Ectodermal cell (in vitro differentiated cells): ENCODE measurements around the gene GDPD4.

Experiments
- H3K27ac ChIP-seq: 2 replicates; pipeline ENCODE4 v1.7.0; 2013; ENCODE audit warnings: mild to moderate bottlenecking, low read depth, low read length; ENCODE audit not compliant: insufficient read depth, poor library complexity, severe bottlenecking
- H3K27me3 ChIP-seq: 2 replicates; pipeline ENCODE4 v1.7.0; 2013; ENCODE audit warnings: mild to moderate bottlenecking, low read length; ENCODE audit not compliant: insufficient read depth, control insufficient read depth, poor library complexity, severe bottlenecking
- H3K36me3 ChIP-seq: one replicate; pipeline ENCODE4 v1.7.0; 2013; ENCODE audit warnings: low read length; ENCODE audit not compliant: control insufficient read depth, insufficient read depth
- H3K4me1 ChIP-seq: one replicate; pipeline ENCODE4 v1.7.0; 2013; ENCODE audit warnings: low read length; ENCODE audit not compliant: control insufficient read depth, insufficient read depth
- H3K4me3 ChIP-seq: 2 replicates; pipeline ENCODE4 v1.7.0; 2013; ENCODE audit warnings: low read depth, low read length, control low read depth; ENCODE audit not compliant: insufficient read depth
- H3K9me3 ChIP-seq: 2 replicates; pipeline ENCODE4 v1.7.0; 2013; ENCODE audit warnings: mild to moderate bottlenecking, low read length, moderate library complexity; ENCODE audit not compliant: control insufficient read depth
- WGBS, 2 experiments: methylation state at CpG; one replicate each; pipeline ENCODE4 v1.1.7; 2013; ENCODE audit warnings: missing lambda C conversion rate in 2 of 2; 5-methylcytosine and 5-hydroxymethylcytosine counted together

Gene GDPD4

GRCh38 chr11:77200351-77201268 lies 100.9 kb downstream of the GDPD4 start:
- no peak overlapping the region for H3K4me3 ChIP-seq
- no peaks in the 10 kb centered on the region for H3K4me1 ChIP-seq
- H3K27me3 ChIP-seq = no peaks in the 10 kb centered on the region
- no peaks in the 10 kb centered on the region for H3K36me3 ChIP-seq
- no peak overlapping the region for H3K27ac ChIP-seq
- WGBS, 2 experiments = 92 to 95% methylated on average over 12 of the region's 12 CpGs
- H3K9me3 ChIP-seq = no peaks in the 10 kb centered on the region

GRCh38 chr11:77199137-77199745 lies 102.2 kb downstream of the GDPD4 start:
- WGBS, 2 experiments = 94% methylated on average over 13 of the region's 13 CpGs
- no peak overlapping the region for H3K4me3 ChIP-seq
- no peak overlapping the region for H3K27ac ChIP-seq
- H3K36me3 ChIP-seq = no peaks in the 10 kb centered on the region
- no peaks in the 10 kb centered on the region for H3K27me3 ChIP-seq
- H3K4me1 ChIP-seq = no peaks in the 10 kb centered on the region
- H3K9me3 ChIP-seq = no peaks in the 10 kb centered on the region

- H3K4me3 ChIP-seq = no peak overlapping the region
- H3K4me1 ChIP-seq = no peaks in the 10 kb centered on the region
- H3K27ac ChIP-seq = no peak overlapping the region
- no peaks in the 10 kb centered on the region for H3K9me3 ChIP-seq
- no peaks in the 10 kb centered on the region for H3K27me3 ChIP-seq
- WGBS, 2 experiments = 87 to 88% methylated on average over 11 of the region's 11 CpGs
- H3K36me3 ChIP-seq = no peaks in the 10 kb centered on the region
These were observed 103.0 kb downstream of the GDPD4 start for GRCh38 chr11:77198440-77198849.

- no peaks in the 10 kb centered on the region for H3K27me3 ChIP-seq
- 91 to 93% methylated on average over 14 of the region's 14 CpGs for WGBS, 2 experiments
These were observed 103.7 kb downstream of the GDPD4 start for GRCh38 chr11:77197626-77198320.

GRCh38 chr11:77196961-77197360 lies 104.5 kb downstream of the GDPD4 start:
- WGBS, 2 experiments = 89 to 92% methylated on average over 8 of the region's 8 CpGs
- Histone ChIP-seq H3K9me3 (no peaks in the 10 kb centered on the region), H3K27me3 (no peaks in the 10 kb centered on the region), H3K4me1 (no peaks in the 10 kb centered on the region), H3K4me3 (no peak overlapping the region), H3K36me3 (no peaks in the 10 kb centered on the region), H3K27ac (no peak overlapping the region)

More at GRCh38 chr11:77197626-77198320, 103.7 kb downstream of the GDPD4 start:
- Histone ChIP-seq H3K4me1 (no peaks in the 10 kb centered on the region), H3K36me3 (no peaks in the 10 kb centered on the region), H3K4me3 (no peak overlapping the region), H3K9me3 (no peaks in the 10 kb centered on the region), H3K27ac (no peak overlapping the region)

- no peak overlapping the region for H3K27ac ChIP-seq
- no peaks in the 10 kb centered on the region for H3K27me3 ChIP-seq
- no peaks in the 10 kb centered on the region for H3K9me3 ChIP-seq
- no peaks in the 10 kb centered on the region for H3K4me1 ChIP-seq
- H3K4me3 ChIP-seq = no peak overlapping the region
- no peaks in the 10 kb centered on the region for H3K36me3 ChIP-seq
- WGBS, 2 experiments = 90 to 94% methylated on average over 16 of the region's 16 CpGs
These were observed 106.3 kb downstream of the GDPD4 start for GRCh38 chr11:77195071-77195755.

- Histone ChIP-seq H3K27ac (no peak overlapping the region), H3K4me3 (no peak overlapping the region), H3K4me1 (no peaks in the 10 kb centered on the region), H3K27me3 (no peaks in the 10 kb centered on the region), H3K36me3 (no peaks in the 10 kb centered on the region), H3K9me3 (no peaks in the 10 kb centered on the region)
- 94 to 95% methylated on average over 15 of the region's 15 CpGs for WGBS, 2 experiments
These were observed 107.3 kb downstream of the GDPD4 start for GRCh38 chr11:77193911-77194830.

GRCh38 chr11:77193167-77193566 lies 108.3 kb downstream of the GDPD4 start:
- Histone ChIP-seq H3K27me3 (no peaks in the 10 kb centered on the region), H3K27ac (no peak overlapping the region), H3K4me1 (no peaks in the 10 kb centered on the region), H3K36me3 (no peaks in the 10 kb centered on the region), H3K4me3 (no peak overlapping the region), H3K9me3 (no peaks in the 10 kb centered on the region)

GRCh38 chr11:77191823-77192495 lies 109.5 kb downstream of the GDPD4 start:
- Histone ChIP-seq H3K4me3 (no peak overlapping the region), H3K9me3 (no peaks in the 10 kb centered on the region), H3K36me3 (no peaks in the 10 kb centered on the region), H3K4me1 (no peaks in the 10 kb centered on the region), H3K27me3 (no peaks in the 10 kb centered on the region), H3K27ac (no peak overlapping the region)
- WGBS, 2 experiments = 46 to 49% methylated on average over 27 of the region's 27 CpGs
